Ramos (cell line): ENCODE results near the gene G3BP1.
"Not testable (repeated sequence)": the region's sequence is repeated elsewhere in the genome, so short reads cannot be mapped to it uniquely, and the experiment has no call there.

Experiments used
- in situ Hi-C: fragments of 300-500 bp; cut with MboI; formaldehyde crosslinking; loops from one replicate; pipeline ENCODE4 v1.14.3; 2022; ENCODE audit warnings: low sequenced_read_pairs; ENCODE audit not compliant: unreplicated experiment

The G3BP1 gene

DNA sequence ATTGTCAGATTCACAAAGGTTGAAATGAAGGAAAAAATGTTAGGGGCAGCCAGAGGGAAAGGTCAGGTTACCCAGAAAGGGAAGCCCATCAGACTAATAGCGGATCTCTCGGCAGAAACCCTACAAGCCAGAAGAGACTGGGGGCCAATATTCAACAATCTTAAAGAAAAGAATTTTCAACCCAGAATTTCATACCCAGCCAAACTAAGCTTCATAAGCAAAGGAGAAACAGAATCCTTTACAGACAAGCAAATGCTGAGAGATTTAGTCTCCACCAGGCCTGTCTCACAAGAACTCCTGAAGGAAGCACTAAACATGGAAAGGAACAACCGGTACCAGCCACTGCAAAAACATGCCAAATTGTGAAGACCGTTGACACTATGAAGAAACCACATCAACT lies 61.1 kb downstream of the G3BP1 start:
- in situ Hi-C loops: not testable (repeated sequence)

DNA sequence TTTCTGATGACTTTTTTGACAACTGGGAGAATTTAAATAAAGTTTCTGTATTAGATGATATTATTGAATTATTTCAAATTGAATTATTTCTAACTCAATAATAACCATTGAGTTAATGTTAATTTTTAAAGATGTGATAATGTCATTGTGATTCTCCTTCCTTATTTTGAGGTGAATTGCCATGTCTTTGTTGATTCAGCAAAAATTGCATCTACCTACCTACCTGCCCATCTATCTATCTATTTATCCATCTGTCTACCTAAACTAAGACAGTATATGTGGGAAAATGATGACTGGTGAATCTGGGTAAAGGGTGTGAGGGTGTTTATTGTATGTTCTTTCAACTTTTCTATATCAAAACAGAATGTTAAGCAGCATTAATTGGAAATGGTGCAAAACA lies 75.0 kb downstream of the G3BP1 start:
- in situ Hi-C loops: no loop called here

DNA sequence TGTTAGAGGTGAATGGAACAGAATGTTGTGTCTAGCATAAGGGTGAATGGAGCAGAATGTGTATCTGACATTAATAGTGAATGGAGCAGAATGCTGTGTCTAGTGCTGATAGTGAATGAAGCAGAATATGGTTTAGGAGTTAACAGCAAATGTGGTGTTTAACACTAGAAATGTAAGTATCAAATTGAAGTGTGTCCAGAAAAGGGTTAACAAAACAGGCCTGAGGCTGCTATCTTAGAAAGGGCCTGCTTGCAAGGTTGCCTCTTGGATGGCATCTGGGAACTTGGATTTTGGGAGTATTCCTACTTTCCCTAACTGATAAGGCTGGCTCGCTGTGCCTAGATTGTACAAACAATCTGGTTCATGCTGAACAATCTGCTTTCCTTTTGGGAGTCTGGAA lies 76.1 kb downstream of the G3BP1 start:
- in situ Hi-C loops: no loop called here

DNA sequence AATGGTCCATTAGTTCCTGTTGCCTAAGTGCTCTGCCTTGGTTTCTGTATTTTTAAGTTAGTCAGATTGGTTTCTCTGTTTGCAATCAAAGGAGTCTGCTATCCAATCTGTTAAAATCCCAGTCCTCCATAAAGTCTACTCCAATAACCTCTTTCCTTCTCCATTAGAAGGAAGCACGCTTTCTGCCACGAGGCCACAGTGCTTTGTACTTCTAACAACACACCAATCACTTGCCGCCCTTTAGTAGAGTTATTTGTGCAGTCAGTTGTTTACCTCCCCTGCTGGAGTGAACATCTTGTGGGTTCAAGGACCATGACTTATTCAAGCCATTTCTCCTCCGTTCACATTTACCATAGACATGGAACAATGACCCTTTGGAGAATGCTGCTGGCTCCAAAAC lies 83.9 kb downstream of the G3BP1 start:
- in situ Hi-C loops: no loop called here

DNA sequence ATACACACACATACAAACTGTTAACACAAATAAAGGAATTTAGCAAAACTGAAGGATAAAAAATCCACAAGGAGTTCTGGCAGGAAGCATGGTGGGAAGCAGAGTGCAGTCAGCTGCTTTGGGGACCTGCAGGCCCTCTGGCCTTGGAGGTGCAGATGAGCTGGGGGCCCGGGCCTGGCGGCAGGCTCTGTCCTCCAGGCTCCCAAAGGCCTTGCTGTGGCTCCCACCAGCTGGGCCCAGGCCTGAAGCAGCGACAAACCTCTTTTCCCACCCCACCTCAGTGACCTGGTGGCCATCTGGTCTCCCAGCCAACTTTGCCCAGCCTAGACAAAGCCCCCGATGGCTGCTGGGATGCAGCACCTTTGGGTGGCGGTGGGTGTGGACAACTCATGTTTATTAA lies 85.1 kb downstream of the G3BP1 start:
- in situ Hi-C loops: no loop called here

DNA sequence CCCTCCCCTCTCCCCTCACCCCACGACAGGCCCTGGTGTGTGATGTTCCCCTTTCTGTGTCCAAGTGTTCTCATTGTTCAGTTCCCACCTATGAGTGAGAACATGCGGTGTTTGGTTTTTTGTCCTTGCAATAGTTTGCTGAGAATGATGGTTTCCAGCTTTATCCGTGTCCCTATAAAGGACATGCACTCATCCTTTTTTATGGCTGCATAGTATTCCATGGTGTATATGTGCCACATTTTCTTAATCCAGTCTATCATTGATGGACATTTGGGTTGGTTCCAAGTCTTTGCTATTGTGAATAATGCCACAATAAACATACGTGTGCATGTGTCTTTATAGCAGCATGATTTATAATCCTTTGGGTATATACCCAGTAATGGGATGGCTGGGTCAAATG lies 89.1 kb downstream of the G3BP1 start:
- in situ Hi-C loops: not testable (repeated sequence)
